ENCODE measurements around the gene ZFPM1. TPM values are rescaled to one million over a fixed set of nuclear protein-coding genes. Genes with fewer than 3 reads are reported as not detected.

ZFPM1 gene
- total RNA-seq, 1 experiment from 2014 or later = 14.6 TPM

GRCh38 chr16:88449267-88449561, 3.9 kb upstream of the ZFPM1 start:
- no TSS peak for BruUV-seq (replicated peaks)
- RAD21 ChIA-PET (ENCODE audit: low non-redundant PET in 1 of 2, low total read pairs in 2 of 2, uncharacterized antibody in 2 of 2, unreplicated experiment in 2 of 2) = no interaction called here
- Histone ChIP-seq H3K36me3 (ENCODE audit: control insufficient read depth in 1 of 2, insufficient read depth in 2 of 2, low read length in 2 of 2) (no peaks in the 10 kb centered on the region), H3K9me3 (ENCODE audit: control insufficient read depth in 1 of 2, insufficient read depth in 1 of 2, low read depth in 1 of 2, low read length in 2 of 2) (no peaks in the 10 kb centered on the region), H3K4me1 (ENCODE audit: control insufficient read depth in 1 of 2, insufficient read depth in 2 of 2, low read length in 2 of 2) (peaks cover 14 to 26% of the 10 kb centered on the region in 2 experiments), H4K20me1 (ENCODE audit: insufficient read depth) (no peaks in the 10 kb centered on the region), H3K27ac (ENCODE audit: low read depth, low read length) (no peak overlapping the region; the same call in 1 of the 2 replicates), H3K27me3 (ENCODE audit: insufficient read depth, low read length) (no peaks in the 10 kb centered on the region), H3K79me2 (ENCODE audit: insufficient read depth, low read length) (peaks cover 6% of the 10 kb centered on the region), H3K9ac (ENCODE audit: low read length) (no peak overlapping the region), H3K4me2 (ENCODE audit: low read length) (no peak overlapping the region), H2AFZ (ENCODE audit: low read depth, low read length, poor library complexity, severe bottlenecking) (no peak overlapping the region), H3K9me2 (ENCODE audit: insufficient read depth) (no peaks in the 10 kb centered on the region), H3K4me3 (replicated peaks in 1 of 2; ENCODE audit: low read depth in 1 of 2, low read length in 2 of 2) (no peak overlapping the region)
- ATAC-seq = no peak
- POLR2A ChIA-PET = no interaction called here
- CTCF ChIA-PET = interaction anchor here (2.7 kb wide), 1 partner anchor 12 kb away, joined by 7 read pairs; no protein-coding TSS in a partner anchor
- TF ChIP-seq SP1 (IDR thresholded peaks at IDR 0.05; ENCODE audit: low read depth) = no peak
- no peak for TF ChIP-seq REST (IDR thresholded peaks at IDR 0.05; ENCODE audit: low read depth)
- no peak for TF ChIP-seq POLR2A (IDR thresholded peaks at IDR 0.05; ENCODE audit: borderline replicate concordance, extremely low read depth, insufficient read depth, insufficient read length)
- no peak for TF ChIP-seq ELF1 (IDR thresholded peaks at IDR 0.05; ENCODE audit: borderline replicate concordance, low read depth)
- no peak for TF ChIP-seq RAD21 (IDR thresholded peaks at IDR 0.05; ENCODE audit: low read depth)
- no peak for TF ChIP-seq EGR1 (IDR thresholded peaks at IDR 0.05; ENCODE audit: low read depth)
- TF ChIP-seq EZH2phosphoT487 (IDR thresholded peaks at IDR 0.05; ENCODE audit: borderline replicate concordance) = no peak
- no peak for TF ChIP-seq MAX (IDR thresholded peaks at IDR 0.05)
- TF ChIP-seq SIN3A (IDR thresholded peaks at IDR 0.05; ENCODE audit: low read depth) = no peak
- no peak for TF ChIP-seq EZH2 (IDR thresholded peaks at IDR 0.05)
- TF ChIP-seq ZBTB33 (IDR thresholded peaks at IDR 0.05; ENCODE audit: extremely low read depth, insufficient replicate concordance, low read length) = no peak
- TF ChIP-seq CTCF (IDR thresholded peaks at IDR 0.05 in 2 of 3, conservative IDR thresholded peaks at IDR 0.05 in 1 of 3; ENCODE audit: borderline replicate concordance in 1 of 3, insufficient read depth in 1 of 3, low read depth in 2 of 3, low read length in 2 of 3) = no peak
- TF ChIP-seq FOSL1 (IDR thresholded peaks at IDR 0.05; ENCODE audit: low read depth) = no peak
- DNase-seq (ENCODE audit: low read depth, low spot score) = no peak
- intact Hi-C loops (cut with micrococcal nuclease) = no loop called here

All from HCT116 (cell line).